Stromal cell of bone marrow (primary cell): ENCODE data around the gene IMMP2L.

Source experiments
- DNase-seq: peaks from one replicate; pipeline ENCODE4 v3.0.0-alpha.2; 2012; ENCODE audit warnings: low read depth

IMMP2L gene

DNA sequence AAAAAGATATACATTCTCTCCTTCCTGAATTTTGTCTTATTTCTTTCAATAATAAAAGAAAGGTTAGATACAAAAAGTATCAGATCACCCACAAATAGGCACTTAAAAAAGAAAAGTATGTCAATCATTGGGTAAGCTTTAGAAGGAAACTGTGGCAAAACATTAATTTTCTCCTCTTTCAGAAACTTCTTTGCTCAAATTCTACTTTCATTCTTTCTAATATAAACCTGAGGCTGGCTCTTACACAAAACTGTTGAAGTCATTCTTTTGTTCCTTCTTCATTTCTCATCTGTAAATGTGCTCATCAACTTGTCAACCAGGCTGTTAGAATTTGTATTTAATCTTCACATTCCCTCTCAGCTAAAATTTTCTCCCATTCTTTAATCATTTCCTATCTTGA, 346.7 kb downstream of the IMMP2L start:
- no peak for DNase-seq

DNA sequence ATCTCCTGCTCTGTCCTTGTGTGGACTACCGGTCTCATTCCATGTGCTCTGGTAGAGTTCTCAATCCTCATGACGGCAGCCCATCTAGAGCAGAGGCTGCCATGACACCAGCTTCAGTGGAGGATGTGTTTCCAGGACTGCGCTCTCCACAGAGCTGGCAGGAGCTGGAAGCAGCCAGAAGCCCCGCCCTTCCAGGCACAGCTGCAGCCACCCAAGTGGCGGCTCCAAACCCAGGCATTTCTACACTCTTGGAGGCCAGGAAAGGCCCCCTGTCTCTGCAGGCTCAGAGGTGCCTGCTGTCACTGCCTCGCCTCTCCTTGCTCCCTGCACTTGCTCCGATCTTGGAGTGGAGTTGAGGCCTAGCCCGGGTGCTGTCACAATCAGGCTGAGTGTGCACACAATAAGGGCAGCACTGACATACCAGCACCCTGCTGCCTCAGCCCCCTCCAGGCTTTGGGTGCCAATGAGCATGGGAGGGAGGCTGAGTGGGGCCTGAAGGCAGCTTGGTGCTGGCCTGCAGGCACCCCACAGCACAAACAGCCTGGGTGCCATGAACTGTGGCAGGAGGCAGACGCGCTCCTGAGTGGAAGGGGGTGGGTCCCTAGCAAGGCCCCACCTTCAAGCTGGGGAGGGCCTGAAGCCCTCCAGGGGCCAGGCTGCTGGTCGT, 349.3 kb downstream of the IMMP2L start:
- no peak for DNase-seq

DNA sequence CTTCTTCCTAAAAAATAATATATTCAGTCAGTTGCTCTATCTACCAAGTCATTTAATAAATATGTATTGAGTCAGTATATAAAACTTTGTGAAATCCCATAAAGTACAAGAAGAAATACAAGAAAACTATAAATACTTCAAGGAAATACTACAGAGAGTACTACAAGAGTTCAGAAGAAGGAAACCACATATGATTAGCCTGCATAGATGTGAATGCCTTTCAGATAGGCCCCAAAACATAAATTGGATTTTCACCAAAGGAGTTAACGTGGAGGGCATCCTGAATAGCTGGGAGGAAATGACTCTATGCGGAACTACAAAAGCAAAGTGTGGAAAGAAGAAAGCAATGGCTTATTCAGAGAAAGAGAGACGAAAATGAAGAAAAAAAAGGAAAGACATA, 351.3 kb downstream of the IMMP2L start:
- DNase-seq: peak; percentile 45

DNA sequence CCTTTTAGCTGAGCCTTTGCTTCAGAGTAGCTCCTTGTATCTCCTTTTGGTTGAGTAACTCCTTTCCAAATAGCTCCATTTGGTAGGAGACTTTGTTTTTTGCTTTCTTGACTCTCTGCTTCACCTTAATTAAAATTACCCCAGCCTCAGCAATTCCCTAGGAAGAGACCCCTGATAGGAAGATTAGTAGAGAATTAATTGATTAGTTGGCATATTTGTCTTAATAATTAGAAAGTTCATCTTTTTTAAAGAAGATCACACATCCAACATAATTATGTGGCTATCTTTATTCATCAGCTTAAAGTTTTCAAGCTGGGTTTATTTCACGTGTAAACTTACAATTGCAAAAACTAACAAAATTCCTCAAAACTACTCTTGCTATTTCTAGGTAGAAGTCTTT, 352.2 kb downstream of the IMMP2L start:
- DNase-seq: no peak

DNA sequence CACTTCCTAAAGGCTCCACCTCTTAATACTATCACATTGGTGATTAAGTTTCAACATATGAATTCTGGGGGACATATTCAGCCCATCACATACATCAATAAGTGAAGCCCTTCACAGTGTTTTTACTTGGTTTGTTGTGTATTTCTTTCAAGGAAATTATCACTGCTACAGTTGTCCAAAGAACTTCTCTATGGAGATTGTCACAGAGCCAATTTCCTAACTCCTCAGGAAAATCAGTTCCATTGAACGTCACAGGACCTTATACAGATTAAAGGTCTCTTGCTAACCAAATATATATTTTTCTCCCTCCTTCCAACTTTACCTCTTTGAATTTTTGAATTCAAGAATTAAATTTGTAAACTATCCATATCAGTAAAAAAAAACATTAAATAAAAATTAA, 357.0 kb downstream of the IMMP2L start:
- DNase-seq: no peak

DNA sequence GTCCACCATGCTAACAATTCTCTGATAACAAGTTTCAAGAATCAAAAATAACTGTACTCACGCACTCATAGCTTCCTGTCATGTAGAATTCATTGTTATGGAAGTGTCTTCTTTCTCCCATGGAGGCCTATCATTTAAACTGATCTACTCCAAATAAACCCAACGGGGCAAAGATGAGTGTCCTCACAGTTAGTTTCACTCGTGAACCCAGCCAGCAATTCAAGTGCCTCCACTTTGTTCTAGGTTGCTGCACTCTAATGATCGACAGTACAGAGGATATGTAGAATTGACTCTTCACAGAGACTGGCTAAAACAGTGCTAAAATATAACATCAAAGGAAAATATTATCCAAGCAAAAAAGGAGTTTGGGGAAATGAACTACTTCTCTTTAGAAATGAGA, 360.0 kb downstream of the IMMP2L start:
- DNase-seq: no peak

DNA sequence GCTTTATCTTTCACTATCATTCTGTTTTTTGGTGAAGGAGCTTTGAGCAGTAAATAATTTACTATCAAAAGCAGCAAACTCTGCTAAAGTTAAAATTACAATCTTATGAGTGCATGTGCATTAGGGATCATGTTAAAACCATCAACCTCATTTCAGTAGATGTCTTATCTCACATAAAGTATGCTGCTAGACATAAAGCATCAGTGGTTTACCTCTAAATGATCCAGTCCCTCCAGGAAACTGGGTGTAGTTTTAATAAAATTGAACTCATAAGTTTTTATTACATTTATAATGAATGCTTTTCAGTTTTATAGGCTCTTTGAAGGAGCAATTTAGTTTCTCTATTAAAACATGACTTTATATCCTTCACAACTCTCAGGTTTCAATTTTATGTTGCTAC, 362.6 kb downstream of the IMMP2L start:
- no peak for DNase-seq

DNA sequence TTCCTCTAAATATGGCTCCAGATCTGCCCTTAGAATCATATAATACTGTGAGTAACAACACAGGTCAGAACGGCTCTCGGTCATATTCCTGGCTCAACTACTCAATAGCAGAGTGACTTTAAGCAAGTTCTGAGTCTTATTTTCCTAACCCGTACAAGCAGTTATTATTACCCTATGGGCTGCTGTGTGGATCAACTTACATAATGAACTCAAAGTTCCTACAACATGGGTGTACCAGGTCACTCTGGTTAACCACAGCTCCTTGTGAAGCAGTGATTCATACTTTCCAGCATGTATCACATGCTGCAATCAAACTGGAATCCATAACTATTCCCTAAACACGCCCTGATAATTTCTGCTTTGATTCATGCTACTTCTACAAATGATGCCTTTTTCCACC, 364.0 kb downstream of the IMMP2L start:
- peak; percentile 100 for DNase-seq

DNA sequence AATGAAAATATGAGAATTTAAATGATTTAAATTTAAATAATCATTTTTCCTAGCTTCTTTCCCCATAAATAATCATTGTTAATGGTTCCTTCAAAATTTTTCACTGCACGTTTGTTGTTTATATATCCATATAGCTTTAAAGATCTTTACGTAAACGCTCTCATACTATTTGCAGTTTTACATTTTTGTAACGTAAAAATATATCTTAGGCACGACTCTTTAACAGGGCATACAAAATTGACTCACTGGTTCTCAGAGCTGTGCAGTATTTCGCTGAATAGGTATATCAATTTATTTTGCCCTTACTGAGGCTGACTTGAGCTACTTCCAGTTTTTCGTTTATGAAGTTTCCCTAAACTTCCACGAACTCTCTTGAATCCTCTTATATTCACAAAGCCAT, 365.6 kb downstream of the IMMP2L start:
- no peak for DNase-seq

DNA sequence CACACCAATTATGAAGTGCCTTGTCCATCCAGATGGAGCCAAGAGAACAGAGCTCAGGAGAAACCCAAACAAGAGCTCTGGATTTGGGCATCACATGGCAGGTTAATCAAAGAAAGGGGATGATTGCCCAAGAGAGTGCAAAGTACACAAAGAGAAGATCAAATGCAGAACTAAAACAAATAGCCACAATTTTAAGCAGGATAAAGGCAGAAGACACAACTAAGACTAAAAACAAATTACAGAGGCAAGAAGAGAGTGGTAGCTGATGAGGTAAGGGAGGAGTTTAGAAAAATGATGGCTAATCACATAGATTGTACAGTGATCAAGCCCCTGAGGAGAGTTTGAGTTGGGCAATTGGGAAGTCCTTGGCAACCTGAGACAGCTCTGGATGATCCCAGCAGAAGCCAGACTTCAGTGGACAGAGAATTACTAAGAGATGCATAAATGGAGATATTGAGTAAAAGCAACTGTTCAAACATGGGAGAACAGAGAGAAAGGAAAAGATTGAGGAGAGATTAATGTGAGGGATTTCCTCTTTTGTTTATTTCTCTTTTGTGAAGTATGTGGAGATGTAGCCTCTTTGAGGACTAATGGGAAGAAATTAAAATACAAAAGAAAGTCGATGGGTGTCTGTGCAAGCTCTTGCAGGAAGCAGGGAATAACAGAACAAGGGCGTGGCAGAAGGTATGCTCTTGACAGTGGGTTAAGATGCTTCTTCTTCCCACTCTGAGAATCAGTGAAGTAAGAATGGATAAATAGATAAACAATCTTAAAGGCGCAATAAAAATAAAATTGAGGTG, 369.5 kb downstream of the IMMP2L start:
- DNase-seq: no peak

DNA sequence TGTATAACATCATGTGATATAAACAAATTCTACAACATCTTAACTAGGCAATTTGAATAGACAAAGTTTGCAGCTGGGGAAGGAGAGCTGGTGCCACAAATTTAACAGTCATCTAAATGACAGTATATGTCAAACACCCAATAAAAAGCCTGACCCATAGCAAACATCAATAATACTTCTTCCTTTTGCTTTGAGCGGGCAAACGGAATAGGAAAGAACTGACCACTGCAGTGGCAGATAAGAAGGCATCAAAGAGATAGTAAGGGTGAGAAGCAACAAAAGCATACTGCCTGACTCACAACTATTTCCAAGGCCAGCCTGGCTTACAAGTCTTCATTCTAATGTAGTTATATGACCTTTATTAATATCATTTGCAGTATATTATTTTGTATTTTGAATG, 371.5 kb downstream of the IMMP2L start:
- DNase-seq: no peak

DNA sequence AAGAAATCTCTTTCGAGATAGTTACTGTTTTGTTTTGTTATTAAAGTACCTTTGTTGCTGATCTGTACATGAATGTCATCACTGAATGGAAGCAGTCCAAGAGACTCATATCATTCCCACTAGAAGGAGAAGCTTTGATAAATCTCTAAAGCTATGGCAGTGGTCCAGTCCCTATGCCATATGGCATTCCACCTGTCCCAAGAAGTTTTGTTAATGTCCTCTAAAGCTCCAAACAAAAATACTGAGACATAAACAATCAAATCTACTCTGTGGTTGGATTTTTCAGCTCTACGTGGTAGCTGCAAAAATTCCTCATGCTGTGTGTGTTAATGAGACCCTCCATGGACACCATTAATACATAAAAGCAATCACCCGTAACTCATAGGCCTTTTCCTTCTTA, 377.3 kb downstream of the IMMP2L start:
- DNase-seq: no peak

DNA sequence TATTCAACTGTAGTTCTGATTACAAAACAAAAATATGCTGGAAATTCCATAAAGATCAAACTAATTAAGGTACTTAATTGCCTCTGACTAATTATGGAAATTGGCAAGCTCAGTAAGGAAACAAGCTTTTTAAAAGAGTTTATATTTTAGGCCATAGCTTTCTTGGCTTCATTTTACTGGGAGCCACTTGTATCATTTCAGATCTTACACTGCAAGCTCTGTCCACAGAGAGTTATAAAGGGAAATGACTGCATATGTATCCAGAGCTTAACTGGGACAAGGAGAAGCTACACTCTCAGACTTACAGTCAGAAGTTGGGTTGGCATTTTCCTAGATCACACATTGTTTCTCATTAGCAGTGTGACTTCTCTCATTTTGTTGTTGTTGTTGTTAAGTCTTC, 379.0 kb downstream of the IMMP2L start:
- no peak for DNase-seq

DNA sequence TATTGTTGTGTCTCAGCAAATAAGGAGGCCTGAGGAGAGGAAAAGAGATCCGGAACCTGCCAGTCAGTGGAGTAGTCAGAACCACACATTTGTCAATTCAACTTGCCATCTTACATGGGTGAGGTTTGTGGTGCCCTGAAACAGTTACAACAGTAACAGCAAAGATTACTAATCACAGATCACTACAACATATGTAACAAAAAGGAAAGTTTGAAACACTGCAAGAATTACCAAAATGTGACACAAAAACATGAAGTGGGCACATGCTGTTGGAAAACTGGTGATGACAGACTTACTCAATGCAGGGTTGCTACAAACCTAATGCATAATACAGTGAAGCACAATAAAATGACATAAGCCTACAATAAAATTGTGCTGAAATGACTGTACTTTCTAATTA, 382.0 kb downstream of the IMMP2L start:
- no peak for DNase-seq

DNA sequence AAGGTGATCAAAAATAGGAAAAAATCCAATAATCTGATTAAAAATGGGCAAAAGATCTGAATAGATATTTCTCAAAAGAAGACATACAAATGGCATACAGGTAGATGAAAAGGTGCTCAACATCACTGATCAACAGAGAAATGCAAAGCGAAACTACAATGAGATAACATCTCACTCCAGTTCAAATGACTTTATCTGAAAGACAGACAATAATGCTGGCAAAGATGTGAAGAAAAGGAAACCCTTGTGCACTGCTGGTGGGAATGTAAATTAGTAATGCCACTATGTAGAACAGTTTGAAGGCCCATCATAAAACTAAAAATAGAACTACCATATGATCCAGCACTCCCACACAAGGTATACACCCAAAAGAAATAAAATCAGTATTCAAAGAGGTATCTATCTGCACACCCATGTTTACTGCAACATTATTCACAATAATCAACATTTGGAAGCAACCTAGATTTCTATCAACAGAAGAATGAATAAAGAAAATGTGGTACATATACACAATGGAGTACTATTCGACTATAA, 386.3 kb downstream of the IMMP2L start:
- no peak for DNase-seq

DNA sequence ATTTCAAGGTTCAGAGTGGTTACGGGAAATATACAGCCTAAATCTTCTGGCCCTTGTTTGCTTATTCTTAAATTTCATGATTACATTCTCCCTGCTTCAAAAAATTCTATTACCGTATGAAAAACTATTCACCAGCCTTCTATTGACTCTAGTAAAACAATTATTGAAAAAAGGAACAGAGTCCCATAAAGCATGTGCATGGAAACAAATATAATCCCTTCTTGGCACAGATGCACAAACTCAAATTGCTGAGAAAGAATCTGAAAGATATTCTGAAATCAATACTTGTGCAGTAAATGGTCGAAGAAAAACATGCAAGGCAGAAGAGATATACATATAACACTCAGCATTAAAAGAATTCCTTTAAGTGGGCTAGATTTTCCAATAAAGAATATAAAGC, 387.8 kb downstream of the IMMP2L start:
- DNase-seq: no peak

DNA sequence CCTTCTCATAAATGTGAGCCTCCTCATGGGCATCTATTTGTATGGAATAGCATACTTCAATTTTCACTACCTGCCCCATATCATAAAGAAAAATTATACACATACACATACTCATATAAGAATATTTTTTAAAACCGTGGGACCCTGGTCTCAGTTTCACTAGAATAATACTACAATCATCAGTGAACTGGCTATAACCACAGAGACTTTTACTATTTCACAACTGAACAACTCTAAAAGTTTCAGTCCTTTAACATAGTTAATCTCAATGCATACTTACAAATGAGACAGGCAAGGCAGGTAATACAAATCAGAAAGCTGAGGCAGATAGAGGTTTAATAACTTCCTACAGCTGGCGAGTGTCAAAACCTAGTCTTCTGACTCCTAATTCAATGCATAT, 388.3 kb downstream of the IMMP2L start:
- no peak for DNase-seq

DNA sequence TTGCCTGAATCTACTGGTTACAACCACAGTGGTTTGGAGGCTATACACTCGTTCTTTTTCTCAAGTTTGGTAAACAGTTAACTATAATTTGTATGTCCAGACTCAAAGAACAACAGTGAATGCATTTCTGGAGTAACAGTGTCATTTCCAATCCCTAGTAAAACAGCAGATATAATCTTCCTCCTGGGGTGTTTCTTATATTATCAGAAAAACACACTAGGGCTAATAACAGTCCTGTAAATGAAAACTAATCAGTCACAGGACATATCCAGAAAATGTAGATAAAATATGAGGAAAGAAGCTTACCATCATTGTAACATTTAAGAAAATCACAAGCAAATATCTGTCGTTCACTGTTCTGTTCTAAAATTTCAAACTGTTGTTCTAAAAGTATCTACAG, 388.8 kb downstream of the IMMP2L start:
- no peak for DNase-seq

DNA sequence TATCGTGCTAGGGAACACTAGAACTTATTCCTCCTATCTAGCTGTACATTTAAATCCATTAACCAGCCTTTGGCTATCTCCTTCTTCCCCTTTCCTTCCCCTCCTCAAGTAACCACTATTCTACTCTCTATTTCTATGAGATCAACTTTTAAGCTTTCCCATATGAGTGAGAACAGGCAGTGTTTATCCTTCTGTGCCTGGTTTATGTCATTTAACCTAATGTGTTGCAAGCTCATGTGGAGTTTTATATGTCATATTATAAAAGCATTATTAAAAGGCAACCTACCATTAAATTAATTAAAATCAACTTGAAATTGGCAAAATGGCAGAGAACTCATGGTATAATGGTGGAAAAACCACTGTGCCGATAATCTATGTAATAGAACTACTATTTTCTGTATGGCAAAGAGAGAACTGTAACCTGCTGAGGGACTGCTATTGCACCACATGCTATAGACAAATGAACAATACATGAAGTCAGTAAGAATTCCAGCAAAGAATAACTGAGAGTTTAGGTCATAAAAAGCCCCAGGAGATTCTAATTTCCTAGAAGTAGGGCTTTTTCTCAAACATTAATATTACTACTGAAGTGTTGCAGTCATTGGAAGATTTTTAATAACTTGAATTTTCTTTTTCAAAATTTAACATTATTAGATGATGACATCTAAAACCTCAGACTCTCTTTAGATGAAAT, 389.6 kb downstream of the IMMP2L start:
- DNase-seq: no peak

DNA sequence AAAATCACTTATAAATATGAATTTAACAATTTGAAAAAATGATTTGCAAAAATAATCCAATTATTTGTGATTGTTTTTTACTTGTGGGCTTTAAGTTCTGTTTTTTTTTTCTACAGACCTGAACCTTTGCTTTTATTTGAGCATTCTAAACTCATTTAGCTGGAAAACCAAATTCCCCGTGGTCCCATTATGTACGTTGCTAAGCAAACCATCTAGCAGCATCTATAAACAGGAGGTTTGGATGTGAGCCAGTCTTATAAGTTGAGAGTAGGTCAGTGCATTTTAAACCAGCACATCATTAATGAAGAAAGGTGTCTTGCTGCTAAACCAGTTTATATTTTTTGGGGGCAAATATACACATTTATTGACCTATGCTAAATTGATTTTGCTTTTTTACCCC, 394.1 kb downstream of the IMMP2L start:
- peak; percentile 59 for DNase-seq

DNA sequence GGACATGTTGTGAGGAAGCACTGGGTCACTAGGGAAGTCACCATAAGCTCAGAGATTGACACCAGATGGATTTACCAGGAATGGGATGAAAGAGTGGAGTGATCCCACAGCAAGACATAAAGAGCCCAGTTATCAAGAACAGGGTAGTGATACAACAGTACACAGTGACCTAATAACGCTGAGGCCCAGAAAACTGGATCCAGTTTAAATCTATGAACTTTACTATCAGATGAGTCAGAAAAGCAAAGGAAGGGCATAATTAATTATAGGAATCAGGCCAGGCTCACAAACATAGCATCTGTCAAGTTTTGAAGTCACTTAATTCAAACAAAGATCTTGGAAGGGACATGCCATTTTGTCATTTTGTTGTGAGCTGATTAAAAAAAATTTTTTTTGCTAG, 397.9 kb downstream of the IMMP2L start:
- DNase-seq: no peak

DNA sequence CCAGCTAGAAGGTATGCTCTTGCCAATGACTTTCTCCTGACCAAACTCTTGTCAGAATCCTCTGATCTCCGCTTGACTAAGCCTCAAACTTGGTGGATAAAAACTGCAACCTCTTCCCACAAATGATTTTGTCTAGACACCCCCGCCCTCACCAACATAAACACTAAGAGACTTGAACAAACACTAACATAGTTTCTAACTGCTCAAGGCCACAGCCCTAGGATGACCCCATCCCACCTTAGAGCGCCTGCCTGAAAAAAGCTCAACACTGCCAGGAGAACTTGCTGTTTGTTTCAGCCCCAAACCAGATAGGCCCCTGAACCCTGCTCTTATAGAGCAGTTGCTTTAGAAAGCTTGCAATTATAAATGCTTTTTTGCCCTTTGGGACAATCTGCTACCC, 399.6 kb downstream of the IMMP2L start:
- no peak for DNase-seq

DNA sequence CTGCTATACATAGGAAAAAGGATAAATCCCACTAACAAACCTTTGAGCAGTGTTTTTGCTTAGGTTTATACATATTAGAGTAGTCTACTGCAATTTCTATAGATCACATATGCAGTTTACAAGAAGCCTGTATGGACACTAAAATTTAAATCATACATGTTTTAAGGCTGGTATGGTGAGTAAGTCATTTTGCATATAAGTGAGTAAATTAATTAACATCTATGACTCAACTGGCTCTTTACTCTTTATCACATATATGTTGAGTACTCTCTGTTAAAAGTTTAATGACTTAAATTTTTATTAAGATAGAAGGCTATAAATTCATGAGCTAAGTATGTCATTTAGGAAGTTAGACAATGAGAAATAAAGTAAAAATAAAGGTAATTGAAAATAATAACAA, 402.0 kb downstream of the IMMP2L start:
- DNase-seq: no peak
